Natural killer cell (primary cell): ENCODE measurements around the gene PKHD1. TPM values are rescaled to one million over a fixed set of nuclear protein-coding genes. Genes with fewer than 3 reads are reported as not detected.

Experiments
- ATAC-seq, 3 donors: fragments of 150-1000 bp in 2 of 3; fragments of 200-7000 bp in 1 of 3; cut with Tn5 transposase; 1 replicate in 1 of 3; 2 replicates in 2 of 3; pipeline ENCODE4 v1.10.0; 2021; ENCODE audit warnings: mild to moderate bottlenecking in 2 of 3, moderate library complexity in 2 of 3
- DNase-seq, 2 donors: peaks; one replicate each; pipeline versions ENCODE4 v3.0.0 to v3.0.0-alpha.2; 2013 to 2021; ENCODE audit warnings: mixed read lengths in 1 of 2
- H3K27ac ChIP-seq: one replicate; pipeline ENCODE4 v1.5.1; 2013; ENCODE audit warnings: mild to moderate bottlenecking, low read length
- H3K27me3 ChIP-seq: one replicate; pipeline ENCODE4 v1.6.1; 2013; ENCODE audit warnings: low read length; ENCODE audit not compliant: control insufficient read depth, insufficient read depth
- H3K36me3 ChIP-seq: one replicate; pipeline ENCODE4 v1.6.1; 2013; ENCODE audit warnings: low read length; ENCODE audit not compliant: control insufficient read depth, insufficient read depth
- H3K4me1 ChIP-seq: one replicate; pipeline ENCODE4 v1.6.1; 2013; ENCODE audit warnings: low read length; ENCODE audit not compliant: control insufficient read depth, insufficient read depth
- H3K4me3 ChIP-seq: one replicate; pipeline ENCODE4 v1.5.1; 2013; ENCODE audit warnings: low read length
- H3K9me3 ChIP-seq: one replicate; pipeline ENCODE4 v1.6.1; 2013; ENCODE audit warnings: low read length; ENCODE audit not compliant: control insufficient read depth, insufficient read depth
- H3K27ac Mint-ChIP-seq, 2 donors: one replicate each; pipeline ENCODE4 v1.8.0; 2022; ENCODE audit warnings: mild to moderate bottlenecking in 2 of 2, mixed read lengths in 2 of 2, moderate library complexity in 1 of 2
- H3K27me3 Mint-ChIP-seq, 2 donors: one replicate each; pipeline ENCODE4 v1.8.0; 2022; ENCODE audit warnings: low read depth in 2 of 2, mixed read lengths in 2 of 2
- H3K36me3 Mint-ChIP-seq: one replicate; pipeline ENCODE4 v1.8.0; 2022; ENCODE audit warnings: mixed read lengths
- H3K4me1 Mint-ChIP-seq, 2 donors: one replicate each; pipeline ENCODE4 v1.8.0; 2022; ENCODE audit warnings: mixed read lengths in 2 of 2
- H3K4me3 Mint-ChIP-seq: one replicate; pipeline ENCODE4 v1.8.0; 2022; ENCODE audit warnings: mild to moderate bottlenecking, moderate library complexity, mixed read lengths
- H3K9me3 Mint-ChIP-seq, 2 donors: one replicate each; pipeline ENCODE4 v1.8.0; 2022; ENCODE audit warnings: mixed read lengths in 2 of 2
- CTCF ChIP-seq: fragments of 200-600 bp; IDR thresholded peaks from one replicate; pipeline ENCODE4 v1.8.0; 2022; ENCODE audit warnings: antibody characterized with exemption
- WGBS: methylation state at CpG from one replicate; pipeline ENCODE4 v1.1.7; 2013; ENCODE audit warnings: missing lambda C conversion rate; ENCODE audit not compliant: insufficient coverage; 5-methylcytosine and 5-hydroxymethylcytosine counted together
- intact Hi-C: fragments of 100-400 bp; cut with micrococcal nuclease; formaldehyde crosslinking; loops from one replicate; pipeline ENCODE4 v1.14.2; 2022
- total RNA-seq, 4 donors: library from RNA; stranded (reverse); fragments of 120-200 nt in 1 of 4; gene quantifications; one replicate each; pipeline versions ENCODE4 v1.2.3 to v1.2.4, GENCODE V29; 2013 to 2022

Gene PKHD1
- total RNA-seq, 3 donors from 2014 or later (not counting 1 experiment from before 2014, with no cell fraction given) = not detected

- DNase-seq = peak; percentile 44 to 80
- WGBS = 12% methylated on average over 5 of the region's 5 CpGs
- H3K4me1 Mint-ChIP-seq = peaks cover 13% of the 10 kb centered on the region in 2 donors
- Histone ChIP-seq H3K36me3 (no peaks in the 10 kb centered on the region), H3K27ac (no peak overlapping the region), H3K4me1 (peaks cover 11% of the 10 kb centered on the region), H3K4me3 (peak overlapping the region; percentile 21), H3K27me3 (peaks cover 4% of the 10 kb centered on the region), H3K9me3 (no peaks in the 10 kb centered on the region)
- intact Hi-C loops = loop anchor here (1.0 to 10.0 kb wide), 2 partner anchors 200 to 601 kb away; no protein-coding TSS in a partner anchor
- H3K27ac Mint-ChIP-seq = peak overlapping the region in 1 of 2 donors; percentile 43
- peak; percentile 57 for TF ChIP-seq CTCF
- peak overlapping the region; percentile 64 for H3K4me3 Mint-ChIP-seq
- peaks cover 17 to 21% of the 10 kb centered on the region in 2 donors for H3K27me3 Mint-ChIP-seq
- ATAC-seq = peak; percentile 91 to 99 (median 97)
- H3K9me3 Mint-ChIP-seq = no peaks in the 10 kb centered on the region
- no peaks in the 10 kb centered on the region for H3K36me3 Mint-ChIP-seq
These were observed 23.6 kb downstream of the PKHD1 start for GRCh38 chr6:52063584-52064344.

- TF ChIP-seq CTCF = no peak
- no CpG with 5 or more reads among the region's 3 CpGs for WGBS
- no peak overlapping the region for H3K27ac Mint-ChIP-seq
- H3K27me3 Mint-ChIP-seq = peaks cover 18 to 35% of the 10 kb centered on the region in 2 donors
- peaks cover 4% of the 10 kb centered on the region for H3K27me3 ChIP-seq
- ATAC-seq = no peak
- H3K4me3 ChIP-seq = no peak overlapping the region
- H3K4me1 Mint-ChIP-seq = peaks cover 13% of the 10 kb centered on the region in 2 donors
- peaks cover 11% of the 10 kb centered on the region for H3K4me1 ChIP-seq
- no peaks in the 10 kb centered on the region for H3K9me3 Mint-ChIP-seq
- H3K4me3 Mint-ChIP-seq = no peak overlapping the region
- H3K36me3 ChIP-seq = no peaks in the 10 kb centered on the region
- H3K9me3 ChIP-seq = no peaks in the 10 kb centered on the region
- H3K36me3 Mint-ChIP-seq = no peaks in the 10 kb centered on the region
- no peak overlapping the region for H3K27ac ChIP-seq
- intact Hi-C loops = loop anchor here (10.0 kb wide), 1 partner anchor 603 kb away; no protein-coding TSS in a partner anchor
- no peak for DNase-seq
These were observed 25.9 kb downstream of the PKHD1 start for GRCh38 chr6:52061481-52061880.

- 67% methylated on average over 1 of the region's 1 CpG for WGBS
- H3K27ac Mint-ChIP-seq = no peak overlapping the region
These were observed 27.6 kb downstream of the PKHD1 start for GRCh38 chr6:52059821-52060220.

More at GRCh38 chr6:52059821-52060220, 27.6 kb downstream of the PKHD1 start:
- Mint-ChIP-seq H3K36me3 (no peaks in the 10 kb centered on the region), H3K4me3 (no peak overlapping the region), H3K9me3 (no peaks in the 10 kb centered on the region), H3K27me3 (peaks cover 19 to 37% of the 10 kb centered on the region in 2 donors), H3K4me1 (peaks cover 13% of the 10 kb centered on the region in 2 donors)
- Histone ChIP-seq H3K27ac (no peak overlapping the region), H3K27me3 (peaks cover 4% of the 10 kb centered on the region), H3K4me3 (no peak overlapping the region), H3K4me1 (peaks cover 11% of the 10 kb centered on the region), H3K9me3 (no peaks in the 10 kb centered on the region), H3K36me3 (no peaks in the 10 kb centered on the region)
- no peak for ATAC-seq
- no peak for DNase-seq
- TF ChIP-seq CTCF = no peak
- intact Hi-C loops = loop anchor here (10.0 kb wide), 1 partner anchor 605 kb away; no protein-coding TSS in a partner anchor
